Right atrium auricular region (tissue), 2 donors: ENCODE results near the gene ITGA6. TPM values are rescaled to one million over a fixed set of nuclear protein-coding genes. Genes with fewer than 3 reads are reported as not detected.

Experiments used
- DNase-seq: peaks from one replicate; pipeline ENCODE4 v3.0.0-alpha.2; 2019; ENCODE audit warnings: low spot score
- H3K27ac ChIP-seq, 2 donors: fragments of 200-600 bp; sonication (generic); 1 replicate in 1 of 2; 2 replicates in 1 of 2; pipeline ENCODE4 v1.5.1; 2016 to 2019
- H3K27me3 ChIP-seq, 2 donors: fragments of 200-600 bp; sonication (generic); one replicate each; pipeline versions ENCODE4 v1.5.1 to v1.6.0; 2017 to 2019
- H3K36me3 ChIP-seq: fragments of 200-600 bp; sonication (generic); one replicate; pipeline ENCODE4 v1.5.1; 2016
- H3K4me1 ChIP-seq, 2 donors: fragments of 200-600 bp; sonication (generic); one replicate each; pipeline versions ENCODE4 v1.5.1 to v1.6.0; 2017 to 2019
- H3K4me3 ChIP-seq, 2 donors: fragments of 200-600 bp; sonication (generic); 1 replicate in 1 of 2; 2 replicates in 1 of 2; pipeline ENCODE4 v1.5.1; 2017 to 2019; ENCODE audit warnings: mild to moderate bottlenecking in 1 of 2, moderate library complexity in 1 of 2
- H3K9me3 ChIP-seq, 2 donors: fragments of 200-600 bp; sonication (generic); one replicate each; pipeline ENCODE4 v1.5.1; 2019
- CTCF ChIP-seq, 2 donors: fragments of 200-600 bp; sonication (generic); IDR thresholded peaks; one replicate each; pipeline ENCODE4 v1.5.1; 2019; ENCODE audit warnings: antibody characterized with exemption in 2 of 2
- total RNA-seq, 2 donors: library from RNA; depleted of rRNA; stranded (reverse); fragments of >200 nt; gene quantifications; one replicate each; pipeline ENCODE4 v1.1.0, GENCODE V29; 2016

Gene ITGA6
- total RNA-seq, 2 donors from 2014 or later, result 31.2 to 54.3 TPM

GRCh38 chr2:172445851-172446250 lies 18.5 kb downstream of the ITGA6 start:
- TF ChIP-seq CTCF (IDR thresholded peaks at IDR 0.05), result no peak
- no peaks in the 10 kb centered on the region for H3K9me3 ChIP-seq
- no peak overlapping the region for H3K4me3 ChIP-seq
- H3K27me3 ChIP-seq, result no peaks in the 10 kb centered on the region
- H3K4me1 ChIP-seq, result peaks cover 0 to 15% of the 10 kb centered on the region in 2 donors
- no peaks in the 10 kb centered on the region for H3K36me3 ChIP-seq
- no peak for DNase-seq
- no peak overlapping the region for H3K27ac ChIP-seq

- no peak overlapping the region for H3K27ac ChIP-seq
- H3K4me1 ChIP-seq, result peaks cover 0 to 11% of the 10 kb centered on the region in 2 donors
- no peak for TF ChIP-seq CTCF (IDR thresholded peaks at IDR 0.05)
- H3K4me3 ChIP-seq, result no peak overlapping the region
- no peaks in the 10 kb centered on the region for H3K36me3 ChIP-seq
- H3K27me3 ChIP-seq, result no peaks in the 10 kb centered on the region
- DNase-seq, result no peak
- no peaks in the 10 kb centered on the region for H3K9me3 ChIP-seq
Observed at GRCh38 chr2:172446474-172447063, 19.2 kb downstream of the ITGA6 start.

- Histone ChIP-seq H3K9me3 (no peaks in the 10 kb centered on the region), H3K4me1 (peaks cover 0 to 20% of the 10 kb centered on the region in 2 donors), H3K4me3 (no peak overlapping the region), H3K27ac (no peak overlapping the region), H3K36me3 (no peaks in the 10 kb centered on the region), H3K27me3 (no peaks in the 10 kb centered on the region)
- no peak for DNase-seq
- TF ChIP-seq CTCF (IDR thresholded peaks at IDR 0.05), result no peak
Observed at GRCh38 chr2:172447811-172448493, 20.6 kb downstream of the ITGA6 start.

GRCh38 chr2:172448544-172449267 lies 21.3 kb downstream of the ITGA6 start:
- H3K4me1 ChIP-seq, result peaks cover 0 to 20% of the 10 kb centered on the region in 2 donors
- H3K9me3 ChIP-seq, result no peaks in the 10 kb centered on the region
- no peak overlapping the region for H3K4me3 ChIP-seq
- DNase-seq, result no peak
- H3K27me3 ChIP-seq, result no peaks in the 10 kb centered on the region
- no peak for TF ChIP-seq CTCF (IDR thresholded peaks at IDR 0.05)
- no peaks in the 10 kb centered on the region for H3K36me3 ChIP-seq
- H3K27ac ChIP-seq, result no peak overlapping the region

- peaks cover 0 to 20% of the 10 kb centered on the region in 2 donors for H3K4me1 ChIP-seq
- no peak for TF ChIP-seq CTCF (IDR thresholded peaks at IDR 0.05)
- H3K4me3 ChIP-seq, result no peak overlapping the region
- H3K9me3 ChIP-seq, result no peaks in the 10 kb centered on the region
- H3K27me3 ChIP-seq, result no peaks in the 10 kb centered on the region
- DNase-seq, result no peak
- H3K27ac ChIP-seq, result no peak overlapping the region
- no peaks in the 10 kb centered on the region for H3K36me3 ChIP-seq
Observed at GRCh38 chr2:172449911-172450550, 22.6 kb downstream of the ITGA6 start.
